Effector CD4-positive, alpha-beta T cell (primary cell): Measurements from ENCODE around the gene AGBL3.
A peak's percentile ranks its signal among the peaks of the same experiment; 100 is the strongest.
"Not testable (repeated sequence)": the region's sequence is repeated elsewhere in the genome, so short reads cannot be mapped to it uniquely, and the experiment has no call there.

ENCODE experiments used
- DNase-seq: peaks from one replicate; pipeline ENCODE4 v3.0.0-alpha.2; 2020

AGBL3 gene

DNA sequence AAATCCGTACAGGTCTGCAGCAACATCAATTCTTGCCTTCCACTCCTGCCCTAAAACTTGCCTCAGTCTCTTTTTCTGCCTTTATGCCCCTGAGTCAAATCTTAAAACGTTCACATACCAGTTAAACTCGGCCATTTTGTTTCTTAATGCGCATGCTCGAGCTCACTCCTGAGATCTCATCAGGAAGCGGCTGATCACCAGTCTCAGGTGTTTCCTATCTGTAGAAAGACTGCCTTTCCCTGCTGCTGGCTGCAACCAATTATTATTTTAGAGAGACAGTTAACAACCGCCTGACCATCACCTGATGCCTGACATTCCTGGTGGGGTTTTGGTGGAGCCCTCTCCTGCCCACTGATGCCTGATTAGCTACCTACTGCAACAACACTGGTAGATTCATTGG lies 91.3 kb downstream of the AGBL3 start:
- DNase-seq: no peak

GRCh38 chr7:135078051-135078450 lies 91.7 kb downstream of the AGBL3 start:
- no peak for DNase-seq

DNA sequence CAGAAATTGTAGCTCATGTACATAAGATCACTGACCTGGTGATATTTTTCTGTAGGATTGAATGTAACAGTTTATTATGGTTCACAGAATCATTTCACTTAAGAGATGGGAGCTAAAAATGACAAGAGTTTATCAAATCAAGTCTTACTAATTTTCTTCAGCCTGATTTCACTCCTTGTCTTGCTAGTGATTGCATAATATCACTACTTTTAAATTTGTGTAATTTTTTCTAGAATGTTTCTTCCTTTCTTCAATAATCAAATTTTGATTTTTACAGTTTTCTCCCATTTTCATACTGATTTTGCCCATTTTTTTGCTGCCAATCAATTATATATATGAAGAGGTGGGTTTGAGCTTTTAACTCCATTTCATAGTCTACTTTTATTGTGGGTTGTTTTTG lies 92.8 kb downstream of the AGBL3 start:
- DNase-seq: no peak

DNA sequence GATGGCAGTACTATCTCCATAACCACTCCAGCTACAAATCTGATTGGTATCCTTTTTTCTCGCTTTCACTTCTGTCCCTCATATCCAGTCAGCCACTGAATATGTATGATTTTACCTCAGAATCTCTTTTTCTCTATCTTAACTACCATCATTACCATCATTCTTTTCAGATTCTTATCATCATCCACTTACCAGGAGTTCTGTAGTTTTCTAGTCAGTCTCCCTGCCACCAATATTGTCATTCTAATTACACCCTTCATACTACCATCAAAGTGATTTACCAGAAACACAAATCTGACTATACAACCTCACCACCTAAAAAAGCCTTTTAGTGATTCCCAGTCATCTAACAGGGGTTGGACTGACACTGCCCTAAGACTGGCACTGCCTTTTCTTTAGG lies 96.7 kb downstream of the AGBL3 start:
- DNase-seq: no peak

DNA sequence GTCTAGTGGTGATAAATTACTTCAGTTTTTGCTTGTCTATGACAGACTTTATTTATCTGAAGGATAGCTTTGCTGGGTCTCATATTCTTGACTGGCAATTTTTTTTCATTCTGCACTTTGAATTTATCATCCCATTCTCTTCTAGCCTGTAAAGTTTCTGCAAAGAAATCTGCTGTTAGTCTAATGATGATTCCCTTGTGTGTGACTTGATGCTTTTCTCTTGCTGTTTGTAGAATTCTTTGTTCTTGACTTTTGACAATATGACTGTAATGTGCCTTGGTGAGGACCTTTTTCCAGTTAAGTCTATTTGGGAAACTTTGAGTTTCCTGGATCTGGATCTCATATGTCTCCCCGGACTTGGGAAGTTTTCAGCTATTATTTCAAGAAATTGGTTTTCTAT lies 102.3 kb downstream of the AGBL3 start:
- no peak for DNase-seq

DNA sequence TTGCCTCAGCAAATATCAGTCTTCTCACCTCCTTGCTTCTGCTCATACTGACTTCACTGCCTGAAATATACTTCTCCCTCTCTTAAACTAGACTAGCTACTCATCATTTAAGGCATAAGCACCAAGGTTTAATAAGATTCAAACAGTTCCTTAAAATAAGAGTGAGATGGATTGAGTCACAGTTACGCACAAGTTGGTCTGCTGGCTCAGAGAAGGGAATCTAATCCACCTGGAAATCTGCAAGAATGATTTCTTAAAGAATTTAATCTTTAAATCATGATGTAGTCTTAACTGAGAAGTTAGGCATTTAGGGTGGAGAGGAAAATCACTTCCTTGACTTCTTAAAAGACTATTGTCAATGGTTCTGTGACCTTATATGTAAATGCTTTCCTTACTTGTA lies 105.4 kb downstream of the AGBL3 start:
- no peak for DNase-seq

DNA sequence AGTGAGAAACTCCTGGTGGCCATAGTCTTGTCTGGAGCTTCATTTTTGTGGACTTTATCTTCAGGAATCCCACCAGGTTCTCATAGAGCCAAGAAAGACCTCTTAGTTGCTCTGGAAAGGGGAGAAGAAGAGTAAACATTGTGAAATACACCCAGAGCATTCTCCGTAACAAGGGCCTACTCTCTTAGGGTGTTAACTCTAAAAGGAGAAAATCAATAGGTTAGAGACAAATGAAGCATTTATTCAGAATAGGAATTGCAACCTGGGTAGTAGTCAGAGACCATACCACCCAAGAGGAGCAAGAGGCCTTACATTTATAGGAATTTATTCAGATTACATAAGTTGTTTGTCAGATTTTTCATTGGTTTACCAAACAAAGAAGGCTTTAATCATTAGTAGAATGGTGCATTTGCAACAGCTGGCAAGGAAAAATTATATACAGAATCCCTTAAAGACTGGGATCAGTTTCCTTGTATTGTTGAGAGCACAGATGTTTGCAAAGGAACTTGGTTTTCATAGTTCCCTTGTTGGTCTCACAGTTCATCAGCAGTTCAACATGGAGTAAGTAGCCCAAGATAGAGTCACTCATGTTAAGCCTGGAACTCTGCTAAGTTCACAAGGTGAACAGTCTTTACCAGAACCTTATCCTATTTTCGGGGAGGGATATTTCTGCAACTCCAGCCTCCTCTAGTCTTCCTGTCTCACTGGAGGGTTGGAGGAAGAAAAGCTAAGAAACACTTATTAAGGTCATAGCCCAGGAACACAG lies 108.3 kb downstream of the AGBL3 start:
- DNase-seq: no peak

DNA sequence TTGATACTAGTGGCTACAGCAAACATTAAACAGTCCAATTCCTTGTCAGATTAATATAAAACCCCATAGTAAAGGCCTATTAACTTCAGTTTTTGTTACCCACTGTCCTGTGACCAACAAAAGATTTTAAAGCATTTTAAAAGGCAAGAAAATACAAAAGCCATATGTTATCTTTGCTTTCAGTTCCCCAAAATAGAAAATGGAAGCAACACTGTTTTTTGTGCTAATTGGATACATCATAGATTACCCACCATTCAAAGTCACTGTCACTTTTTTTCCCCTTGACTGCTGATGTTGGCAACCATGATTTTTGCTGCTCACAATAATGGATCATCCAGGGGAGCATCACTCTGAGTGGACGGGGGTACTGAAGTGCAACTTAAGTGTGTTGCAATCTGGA lies 109.1 kb downstream of the AGBL3 start:
- no peak for DNase-seq

GRCh38 chr7:135098391-135098790 lies 112.1 kb downstream of the AGBL3 start:
- no peak for DNase-seq

GRCh38 chr7:135100856-135101255 lies 114.5 kb downstream of the AGBL3 start:
- DNase-seq: no peak

GRCh38 chr7:135102372-135102771 lies 116.1 kb downstream of the AGBL3 start:
- DNase-seq: no peak

DNA sequence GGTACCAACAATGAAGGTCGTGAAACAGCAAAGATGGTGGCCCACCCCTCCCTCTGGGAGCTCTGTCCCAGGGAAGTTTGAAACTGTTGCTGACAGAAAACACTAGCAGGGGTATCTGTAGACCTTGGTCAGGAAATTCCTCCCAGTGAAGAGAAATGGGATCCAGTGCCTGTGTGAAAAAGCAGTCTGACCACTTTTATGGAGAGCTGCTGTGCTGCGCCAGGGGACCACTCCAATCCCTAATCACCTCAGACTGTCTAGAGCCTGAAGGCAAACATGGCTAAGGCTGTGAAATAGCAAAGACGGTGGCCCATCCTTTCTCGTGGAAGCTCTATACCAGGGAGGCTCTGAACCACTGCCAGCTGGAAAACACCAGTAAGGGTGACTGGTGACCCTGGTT lies 123.3 kb downstream of the AGBL3 start:
- DNase-seq: no peak

DNA sequence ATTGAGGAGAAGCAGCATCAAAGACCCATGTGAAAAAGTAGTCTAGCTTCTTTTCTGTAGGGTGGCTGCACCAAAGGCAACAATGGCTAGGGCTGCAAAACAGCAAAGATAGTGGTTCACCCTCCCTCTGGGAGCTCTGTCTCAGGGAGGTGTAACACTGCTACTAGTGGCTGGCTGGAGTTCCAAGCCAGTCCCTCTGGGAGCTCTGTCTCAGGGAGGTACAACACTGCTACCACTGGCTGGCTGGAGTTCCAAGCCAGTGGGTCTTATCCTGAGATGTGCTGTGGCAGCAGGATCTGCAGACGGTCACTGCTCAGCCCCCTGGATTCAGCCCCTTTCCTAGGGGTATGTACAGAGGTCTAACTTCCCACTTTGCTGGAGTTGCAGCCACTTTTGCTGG lies 123.7 kb downstream of the AGBL3 start:
- no peak for DNase-seq

DNA sequence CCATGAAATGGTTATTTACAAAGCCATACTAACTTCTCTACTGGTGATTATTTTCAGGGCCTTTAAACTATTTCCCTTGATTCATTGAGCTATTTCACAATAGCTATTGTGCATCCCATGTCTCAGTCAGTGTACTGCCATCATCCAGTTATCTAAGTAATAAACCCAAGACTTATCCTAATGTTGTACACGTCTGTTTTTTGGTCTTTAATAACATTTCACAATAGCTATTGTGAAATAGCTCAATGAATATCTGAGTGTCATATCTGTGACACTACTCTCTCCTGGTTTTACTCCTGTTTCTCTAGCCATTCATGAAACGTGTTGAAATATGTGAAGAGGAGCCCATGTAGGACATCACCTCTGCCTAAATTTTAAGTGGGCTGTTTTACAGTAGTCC lies 125.1 kb downstream of the AGBL3 start:
- no peak for DNase-seq

- no peak for DNase-seq
Observed at GRCh38 chr7:135114622-135115021, 128.3 kb downstream of the AGBL3 start.

- DNase-seq: no peak
Observed at GRCh38 chr7:135117096-135117495, 130.8 kb downstream of the AGBL3 start.

DNA sequence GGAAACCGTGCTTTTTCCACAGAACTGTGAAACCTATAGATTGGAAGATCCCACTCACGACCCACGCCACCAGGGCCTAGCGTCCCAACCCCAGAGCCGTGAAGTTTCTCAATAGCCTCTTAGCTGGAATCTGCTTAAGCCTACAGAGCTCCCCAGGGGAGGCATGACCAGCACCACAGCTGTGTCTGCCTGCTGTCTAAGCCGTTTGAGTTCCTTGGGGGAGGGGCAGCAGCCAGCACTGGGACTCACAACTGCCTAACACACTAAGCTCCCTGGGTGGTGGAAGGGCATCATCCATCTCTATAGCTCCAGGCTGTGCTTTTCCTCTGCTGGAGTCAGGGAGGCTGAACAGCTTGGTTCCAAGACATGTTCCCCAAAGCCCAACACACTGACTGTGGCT lies 135.6 kb downstream of the AGBL3 start:
- no peak for DNase-seq

DNA sequence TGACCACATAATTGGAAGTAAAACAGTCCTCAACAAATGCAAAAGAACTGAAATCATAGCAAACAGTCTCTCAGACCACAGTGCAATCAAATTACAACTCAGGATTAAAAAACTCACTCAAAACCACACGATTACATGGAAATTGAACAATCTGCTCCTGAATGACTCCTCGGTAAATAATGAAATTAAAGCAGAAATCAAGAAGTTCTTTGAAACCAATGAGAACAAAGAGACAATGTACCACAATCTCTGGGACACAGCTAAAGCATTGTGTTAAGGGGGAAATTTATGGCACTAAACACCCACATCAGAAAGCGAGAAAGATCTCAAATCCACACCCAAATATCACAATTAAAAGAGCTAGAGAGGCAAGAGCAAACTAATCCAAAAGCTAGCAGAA lies 138.3 kb downstream of the AGBL3 start:
- DNase-seq: not testable (repeated sequence)

GRCh38 chr7:135128931-135129330 lies 142.6 kb downstream of the AGBL3 start:
- no peak for DNase-seq

DNA sequence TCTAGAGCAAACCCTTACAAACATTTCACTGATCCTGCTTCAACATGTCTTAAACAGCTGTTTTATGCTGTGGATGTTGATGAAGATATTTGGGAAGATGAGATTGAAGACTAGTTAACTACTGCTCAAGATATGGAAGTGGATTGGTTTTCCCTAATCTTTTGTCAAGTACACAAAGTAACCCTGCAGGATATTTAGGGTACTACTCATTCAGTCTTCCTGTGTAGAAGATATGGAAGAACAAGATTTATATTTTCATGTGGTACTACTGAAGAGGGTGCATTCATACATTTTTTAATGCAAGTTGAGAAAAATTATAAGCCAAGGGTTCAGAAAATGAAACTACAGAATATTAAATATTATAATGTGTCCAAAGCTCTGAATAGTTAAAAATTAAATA lies 143.3 kb downstream of the AGBL3 start:
- DNase-seq: no peak

GRCh38 chr7:135143885-135144668 lies 157.8 kb downstream of the AGBL3 start:
- no peak for DNase-seq

DNA sequence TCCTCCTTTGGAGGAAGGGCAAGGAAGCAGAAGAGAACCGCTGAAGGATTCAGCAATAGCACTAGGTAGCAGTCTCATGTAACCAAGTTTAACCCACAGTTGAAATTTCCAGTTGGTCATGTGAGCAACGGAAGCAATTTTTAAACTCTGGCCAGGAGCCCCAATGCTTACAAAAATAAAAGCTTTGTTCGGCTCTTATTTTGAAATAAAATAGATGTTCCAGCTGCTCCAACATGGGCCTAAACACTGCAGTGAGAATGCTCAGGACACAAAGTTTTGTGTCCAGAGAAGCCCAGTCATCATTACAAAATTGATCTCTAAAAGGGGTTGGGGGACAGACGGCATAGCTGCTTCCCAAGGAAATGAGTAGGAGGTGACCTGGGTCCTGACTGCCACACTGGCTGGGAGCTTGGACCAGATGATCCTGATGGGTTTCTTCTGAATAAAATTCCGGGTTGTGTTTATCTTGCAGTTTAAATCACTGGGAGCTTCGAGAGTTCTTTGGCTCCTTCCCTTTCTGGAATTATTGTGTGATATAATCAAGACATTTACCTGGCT lies 161.1 kb downstream of the AGBL3 start:
- no peak for DNase-seq

DNA sequence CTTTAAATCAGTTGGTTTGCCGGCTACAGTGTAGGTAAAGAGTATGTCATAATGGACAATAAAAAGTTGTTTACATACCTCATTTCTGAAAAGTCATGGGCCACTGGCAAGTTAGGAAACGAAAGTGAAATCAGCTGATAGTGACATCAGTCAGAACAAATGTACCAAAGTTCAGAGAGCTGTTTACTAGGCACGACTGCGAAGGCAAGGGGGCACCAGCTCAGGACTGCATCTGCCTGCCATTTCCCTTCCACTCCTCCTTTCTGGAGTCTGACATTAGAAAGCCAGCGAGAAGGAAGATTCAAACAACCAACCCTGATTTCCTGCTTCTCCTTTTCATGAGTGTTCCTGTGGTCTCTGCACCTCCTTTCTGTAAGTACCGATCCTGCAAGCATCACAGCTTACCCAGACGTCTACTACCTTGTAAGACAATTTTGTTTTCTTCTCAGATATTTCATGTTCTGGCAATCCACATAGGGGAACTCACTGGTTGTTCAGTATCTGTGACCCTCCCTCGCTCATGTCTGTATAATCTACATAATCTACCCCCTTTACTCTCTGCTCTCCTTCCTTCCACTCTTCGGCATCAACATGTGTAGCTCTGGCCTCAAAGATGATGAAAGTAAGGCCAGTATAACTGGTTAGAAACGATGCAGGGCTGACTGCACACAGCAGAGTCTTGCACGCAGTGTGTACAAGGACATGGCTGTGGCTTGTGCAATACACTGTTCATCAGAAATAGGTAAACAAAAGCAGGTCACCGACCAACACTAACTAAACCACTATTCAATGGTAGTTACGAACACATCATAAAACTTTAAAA lies 161.8 kb downstream of the AGBL3 start, which contains the start of gene TMEM140:
Gene TMEM140 (plus strand): TSS at position 174 of the 823 bp plus-strand sequence. CDS start 16,370 bp downstream, outside the sequence.
- DNase-seq: peak; percentile 45
